Neural progenitor cell (in vitro differentiated cells): Measurements from ENCODE around the gene PHF13. TPM values are rescaled to one million over a fixed set of nuclear protein-coding genes. Genes with fewer than 3 reads are reported as not detected.
"Not testable (repeated sequence)": the region's sequence is repeated elsewhere in the genome, so short reads cannot be mapped to it uniquely, and the experiment has no call there.

Source experiments
- DNase-seq: peaks from one replicate; pipeline ENCODE4 v3.0.0-alpha.2; 2016; ENCODE audit warnings: low spot score
- H2AFZ ChIP-seq: fragments of 200-600 bp; sonication (generic); replicated peaks from 2 replicates; pipeline ENCODE4 v1.6.1; 2016; ENCODE audit warnings: antibody characterized with exemption
- H3F3A ChIP-seq: fragments of 200-600 bp; sonication (generic); 2 replicates; pipeline ENCODE4 v1.6.1; 2016; ENCODE audit warnings: antibody characterized with exemption, low read depth
- H3K27ac ChIP-seq: fragments of 200-600 bp; sonication (generic); 2 replicates; pipeline ENCODE4 v1.5.1; 2016; ENCODE audit warnings: mild to moderate bottlenecking
- H3K27me3 ChIP-seq: fragments of 200-600 bp; sonication (generic); 2 replicates; pipeline ENCODE4 v1.6.1; 2016; ENCODE audit warnings: mild to moderate bottlenecking, moderate library complexity
- H3K36me3 ChIP-seq: fragments of 200-600 bp; sonication (generic); 2 replicates; pipeline ENCODE4 v1.5.1; 2016
- H3K4me1 ChIP-seq: fragments of 200-600 bp; sonication (generic); 2 replicates; pipeline ENCODE4 v1.6.1; 2016; ENCODE audit warnings: mixed run types
- H3K4me2 ChIP-seq: fragments of 200-600 bp; sonication (generic); 2 replicates; pipeline ENCODE4 v1.6.1; 2016
- H3K4me3 ChIP-seq: fragments of 200-600 bp; sonication (generic); 2 replicates; pipeline ENCODE4 v1.5.1; 2016
- H3K79me2 ChIP-seq: fragments of 200-600 bp; sonication (generic); 2 replicates; pipeline ENCODE4 v1.6.1; 2016; ENCODE audit warnings: low read depth
- H3K9ac ChIP-seq: fragments of 200-600 bp; sonication (generic); 2 replicates; pipeline ENCODE4 v1.6.1; 2016
- H3K9me3 ChIP-seq: fragments of 200-600 bp; sonication (generic); 2 replicates; pipeline ENCODE4 v1.5.1; 2016; ENCODE audit warnings: low read depth
- H4K20me1 ChIP-seq: fragments of 200-600 bp; sonication (generic); 2 replicates; pipeline ENCODE4 v1.6.1; 2016; ENCODE audit warnings: low read depth
- H3K27ac Mint-ChIP-seq: 3 replicates; pipeline ENCODE4 v1.8.0; 2021; ENCODE audit warnings: mixed read lengths
- H3K27me3 Mint-ChIP-seq: 2 replicates; pipeline ENCODE4 v1.8.0; 2022; ENCODE audit warnings: low read depth, mild to moderate bottlenecking, inconsistent platforms, moderate library complexity, mixed read lengths; ENCODE audit not compliant: insufficient read depth
- H3K36me3 Mint-ChIP-seq: 3 replicates; pipeline ENCODE4 v1.8.0; 2021; ENCODE audit warnings: mixed read lengths
- H3K4me1 Mint-ChIP-seq: 3 replicates; pipeline ENCODE4 v1.8.0; 2021; ENCODE audit warnings: mixed read lengths
- H3K4me3 Mint-ChIP-seq: 3 replicates; pipeline ENCODE4 v1.8.0; 2021; ENCODE audit warnings: mild to moderate bottlenecking, moderate library complexity, mixed read lengths
- H3K9me3 Mint-ChIP-seq: 3 replicates; pipeline ENCODE4 v1.8.0; 2020; ENCODE audit warnings: mixed read lengths
- CTCF ChIP-seq: fragments of 200-600 bp; sonication (generic); IDR thresholded peaks from 2 replicates; pipeline ENCODE4 v1.5.1; 2017; ENCODE audit warnings: antibody characterized with exemption, mild to moderate bottlenecking
- EZH2 ChIP-seq: fragments of 200-600 bp; sonication (generic); IDR thresholded peaks from 2 replicates; pipeline ENCODE4 v1.6.1; 2017; ENCODE audit warnings: antibody characterized with exemption, mild to moderate bottlenecking, moderate library complexity
- EZH2phosphoT487 ChIP-seq: fragments of 200-600 bp; sonication (generic); IDR thresholded peaks from 2 replicates; pipeline ENCODE4 v1.6.1; 2017; ENCODE audit warnings: antibody characterized with exemption
- total RNA-seq: library from RNA; depleted of rRNA; stranded (reverse); fragments of >200 nt; gene quantifications from 2 replicates; pipeline ENCODE4 v1.2.3, GENCODE V29; 2015; ENCODE audit warnings: low replicate concordance

Gene PHF13
- total RNA-seq, 1 donor from 2014 or later, result 32.0 TPM

GRCh38 chr1:6599141-6599975, 14.2 kb upstream of the PHF13 start:
- Mint-ChIP-seq H3K27ac (no peak overlapping the region), H3K4me3 (peak overlapping the region; percentile 65), H3K4me1 (peaks cover 30% of the 10 kb centered on the region), H3K27me3 (peaks cover 7% of the 10 kb centered on the region), H3K9me3 (no peaks in the 10 kb centered on the region), H3K36me3 (peaks cover 6% of the 10 kb centered on the region)
- Histone ChIP-seq H3K27ac (no peak overlapping the region), H3K4me3 (no peak overlapping the region), H2AFZ (no peak overlapping the region), H3K27me3 (peaks cover 23% of the 10 kb centered on the region), H3K79me2 (peaks cover 43% of the 10 kb centered on the region), H3K9me3 (no peaks in the 10 kb centered on the region), H3F3A (peaks cover 34% of the 10 kb centered on the region), H3K36me3 (no peaks in the 10 kb centered on the region), H3K4me1 (peaks cover 30% of the 10 kb centered on the region), H3K9ac (no peak overlapping the region), H3K4me2 (no peak overlapping the region), H4K20me1 (peaks cover 40% of the 10 kb centered on the region)
- no peak for DNase-seq
- no peak for TF ChIP-seq CTCF
- TF ChIP-seq EZH2phosphoT487, result no peak
- TF ChIP-seq EZH2, result no peak

GRCh38 chr1:6599991-6600390, 13.5 kb upstream of the PHF13 start:
- H3K79me2 ChIP-seq, result peaks cover 43% of the 10 kb centered on the region
- Mint-ChIP-seq H3K4me1 (peaks cover 33% of the 10 kb centered on the region), H3K4me3 (peak overlapping the region; percentile 96)
- peaks cover 33% of the 10 kb centered on the region for H3K4me1 ChIP-seq
- H3K36me3 ChIP-seq, H3K27ac ChIP-seq, H3K27me3 Mint-ChIP-seq, H3K9me3 ChIP-seq, H2AFZ ChIP-seq, H3K9me3 Mint-ChIP-seq, H3K9ac ChIP-seq, H3K36me3 Mint-ChIP-seq, H3K27ac Mint-ChIP-seq, DNase-seq: not testable (repeated sequence)
- H4K20me1 ChIP-seq, result peaks cover 38% of the 10 kb centered on the region
- H3K4me3 ChIP-seq, result peak overlapping the region; percentile 65
- H3K27me3 ChIP-seq, result peaks cover 23% of the 10 kb centered on the region
- peak overlapping the region; percentile 99 for H3K4me2 ChIP-seq
- peaks cover 41% of the 10 kb centered on the region for H3F3A ChIP-seq

DNA sequence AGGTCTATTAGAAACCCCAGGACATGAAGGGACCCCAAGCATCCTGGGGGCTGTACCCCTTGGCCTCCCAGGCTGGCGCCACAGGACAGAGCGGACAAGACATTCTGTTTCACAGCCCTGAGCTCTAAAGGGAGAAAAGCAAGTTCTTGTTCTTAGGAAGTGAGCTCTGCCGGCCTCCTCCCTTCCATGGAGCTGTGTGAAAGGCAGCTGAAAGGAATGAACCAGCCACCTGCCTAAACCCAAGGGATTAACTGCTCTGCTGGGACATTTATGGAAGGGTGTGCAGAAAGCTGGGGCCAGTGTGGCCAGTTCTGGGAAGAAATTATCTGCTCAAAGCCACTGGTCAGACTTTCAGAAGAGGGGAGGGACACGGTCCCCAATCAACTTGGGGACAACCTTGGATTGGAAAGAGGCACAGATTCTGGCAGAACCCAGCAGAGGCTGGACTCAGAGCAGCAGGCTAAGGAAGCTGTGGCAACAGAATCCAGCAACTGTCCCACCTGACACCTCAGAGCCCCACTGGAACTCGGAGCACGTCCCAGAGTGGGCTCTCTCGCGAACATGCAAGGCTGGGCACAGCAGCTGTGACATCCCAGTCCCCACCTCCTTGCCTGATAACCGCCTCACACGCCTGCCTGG, 13.0 kb upstream of the PHF13 start:
- Histone ChIP-seq H2AFZ (no peak overlapping the region), H3K79me2 (peaks cover 43% of the 10 kb centered on the region), H3K9me3 (no peaks in the 10 kb centered on the region), H3K9ac (no peak overlapping the region), H3K4me1 (peaks cover 33% of the 10 kb centered on the region), H3K27ac (no peak overlapping the region), H3K4me3 (peak overlapping the region; percentile 65), H3K4me2 (peak overlapping the region; percentile 99), H3K36me3 (no peaks in the 10 kb centered on the region), H3K27me3 (peaks cover 23% of the 10 kb centered on the region), H3F3A (peaks cover 45% of the 10 kb centered on the region), H4K20me1 (peaks cover 36% of the 10 kb centered on the region)
- DNase-seq, result peak; percentile 66
- peak overlapping the region; percentile 85 for H3K27ac Mint-ChIP-seq
- peaks cover 7% of the 10 kb centered on the region for H3K27me3 Mint-ChIP-seq
- peaks cover 6% of the 10 kb centered on the region for H3K36me3 Mint-ChIP-seq
- peaks cover 36% of the 10 kb centered on the region for H3K4me1 Mint-ChIP-seq
- no peaks in the 10 kb centered on the region for H3K9me3 Mint-ChIP-seq
- peak overlapping the region; percentile 96 for H3K4me3 Mint-ChIP-seq
- TF ChIP-seq CTCF, result no peak
